Natural killer cell treated with Interleukin-12 subunit alpha and Interleukin-12 subunit beta and Interleukin-15 and Interleukin-18, amount 100 ng/mL, for 72 hours (primary cell): Measurements from ENCODE around the gene TRABD. TPM values are rescaled to one million over a fixed set of nuclear protein-coding genes. Genes with fewer than 3 reads are reported as not detected.

Source experiments
- ATAC-seq, 2 donors: fragments of 150-1000 bp; cut with Tn5 transposase in 1 of 2; sonication (Bioruptor Pico), chemical (Tn5 transposase) in 1 of 2; 2 replicates each; pipeline ENCODE4 v1.10.0; 2021
- DNase-seq: peaks from one replicate; pipeline ENCODE4 v3.0.0; 2022; ENCODE audit warnings: low spot score
- H3K27ac Mint-ChIP-seq, 2 donors: 1 replicate in 1 of 2; 2 replicates in 1 of 2; pipeline ENCODE4 v1.8.0; 2022; ENCODE audit warnings: mixed read lengths in 2 of 2, mild to moderate bottlenecking in 1 of 2, moderate library complexity in 1 of 2
- H3K27me3 Mint-ChIP-seq, 2 donors: 1 replicate in 1 of 2; 2 replicates in 1 of 2; pipeline ENCODE4 v1.8.0; 2022; ENCODE audit warnings: mixed read lengths in 2 of 2
- H3K36me3 Mint-ChIP-seq: one replicate; pipeline ENCODE4 v1.8.0; 2022; ENCODE audit warnings: mixed read lengths
- H3K4me1 Mint-ChIP-seq, 2 donors: 1 replicate in 1 of 2; 2 replicates in 1 of 2; pipeline ENCODE4 v1.8.0; 2022; ENCODE audit warnings: low read depth in 2 of 2, mixed read lengths in 2 of 2, mild to moderate bottlenecking in 1 of 2
- H3K4me3 Mint-ChIP-seq: one replicate; pipeline ENCODE4 v1.8.0; 2022; ENCODE audit warnings: mixed read lengths
- H3K9me3 Mint-ChIP-seq: 2 replicates; pipeline ENCODE4 v1.8.0; 2022; ENCODE audit warnings: mixed read lengths
- total RNA-seq, 2 donors: library from RNA; stranded (reverse); gene quantifications; one replicate each; pipeline ENCODE4 v1.2.3, GENCODE V29; 2022

The TRABD gene
- total RNA-seq, 2 donors from 2014 or later: 71.0 to 139 TPM

DNA sequence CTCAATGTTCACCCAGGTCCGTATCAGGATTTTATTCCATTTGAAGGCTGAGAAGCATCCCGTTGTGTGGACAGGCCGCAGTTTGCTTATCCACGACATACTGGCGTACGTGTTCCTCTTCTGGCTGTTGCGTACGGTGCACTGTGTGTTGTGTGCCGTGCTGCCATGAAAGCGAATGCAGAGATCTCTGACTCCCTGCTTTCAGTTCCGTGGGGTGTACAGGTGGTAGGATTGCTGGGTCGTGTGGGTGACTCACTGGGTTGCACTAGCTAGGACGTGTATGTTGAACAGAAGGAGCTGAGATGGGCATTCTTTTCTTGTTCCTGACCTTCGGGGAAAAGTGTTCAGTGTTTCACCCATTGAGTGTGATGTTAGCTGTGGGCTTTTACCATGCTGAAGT is 25.4 kb downstream of the TRABD start:
- Mint-ChIP-seq H3K9me3 (no peaks in the 10 kb centered on the region), H3K27ac (no peak overlapping the region), H3K27me3 (no peaks in the 10 kb centered on the region), H3K4me3 (no peak overlapping the region), H3K4me1 (peaks cover 10 to 23% of the 10 kb centered on the region in 2 donors), H3K36me3 (peaks cover 13% of the 10 kb centered on the region)
- no peak for DNase-seq
- no peak for ATAC-seq

DNA sequence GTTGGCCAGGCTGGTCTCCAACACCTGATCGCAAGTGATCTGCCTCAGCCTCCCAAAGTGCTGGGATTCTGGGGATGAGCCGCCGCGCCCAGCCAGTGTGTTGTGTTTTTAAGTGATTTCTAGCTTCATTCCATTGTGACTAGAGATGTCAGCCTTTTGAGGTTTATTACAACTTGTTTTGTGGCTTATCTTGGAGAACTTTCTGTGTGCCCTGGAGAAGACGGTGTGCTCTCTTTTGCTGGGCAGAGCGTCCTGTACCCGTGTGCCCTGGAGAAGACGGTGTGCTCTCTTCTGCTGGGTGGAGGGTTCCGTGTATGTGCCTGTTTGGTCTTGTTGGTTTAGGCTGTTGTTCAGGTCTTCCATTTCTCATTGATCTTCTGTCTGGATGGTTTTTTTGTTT is 27.6 kb downstream of the TRABD start:
- Mint-ChIP-seq H3K4me1 (peaks cover 10 to 23% of the 10 kb centered on the region in 2 donors), H3K36me3 (peaks cover 13% of the 10 kb centered on the region), H3K27ac (no peak overlapping the region), H3K27me3 (no peaks in the 10 kb centered on the region), H3K9me3 (no peaks in the 10 kb centered on the region), H3K4me3 (no peak overlapping the region)
- DNase-seq: no peak
- no peak for ATAC-seq

DNA sequence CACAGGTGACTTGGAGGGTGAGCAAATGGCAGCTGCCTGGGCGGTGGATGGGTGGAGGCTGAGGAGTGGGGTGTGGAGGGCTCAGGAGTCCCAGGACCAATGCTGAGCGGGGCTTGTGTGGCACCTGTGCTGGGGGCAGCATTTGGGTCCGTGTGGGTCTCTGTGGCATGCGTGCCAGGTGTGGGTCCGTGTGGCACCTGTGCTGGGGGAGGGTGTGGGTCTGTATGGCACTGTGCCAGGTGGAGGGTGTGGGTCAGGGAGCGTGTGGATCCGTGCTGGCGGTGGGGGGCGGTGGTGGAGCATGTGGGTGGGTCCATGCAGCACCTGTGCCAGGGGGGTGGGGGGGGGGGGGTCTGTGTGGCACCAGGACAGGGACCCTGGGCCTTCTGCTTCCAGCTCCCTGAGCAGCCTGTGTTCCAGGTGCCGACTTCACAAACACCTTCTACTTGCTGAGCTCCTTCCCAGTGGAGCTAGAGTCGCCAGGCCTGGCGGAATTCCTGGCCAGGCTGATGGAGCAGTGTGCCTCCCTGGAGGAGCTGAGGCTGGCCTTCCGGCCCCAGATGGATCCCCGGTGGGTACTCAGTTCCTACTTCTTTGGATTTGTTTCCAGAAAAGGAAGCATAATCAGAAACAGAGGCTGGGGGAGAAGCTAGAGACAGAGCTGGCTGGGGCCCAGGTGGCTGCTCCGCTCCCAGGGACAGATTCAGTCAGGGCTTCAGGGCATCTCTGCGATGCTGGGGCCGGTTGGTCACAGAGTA is 29.8 kb downstream of the TRABD start:
- no peak for DNase-seq

DNA sequence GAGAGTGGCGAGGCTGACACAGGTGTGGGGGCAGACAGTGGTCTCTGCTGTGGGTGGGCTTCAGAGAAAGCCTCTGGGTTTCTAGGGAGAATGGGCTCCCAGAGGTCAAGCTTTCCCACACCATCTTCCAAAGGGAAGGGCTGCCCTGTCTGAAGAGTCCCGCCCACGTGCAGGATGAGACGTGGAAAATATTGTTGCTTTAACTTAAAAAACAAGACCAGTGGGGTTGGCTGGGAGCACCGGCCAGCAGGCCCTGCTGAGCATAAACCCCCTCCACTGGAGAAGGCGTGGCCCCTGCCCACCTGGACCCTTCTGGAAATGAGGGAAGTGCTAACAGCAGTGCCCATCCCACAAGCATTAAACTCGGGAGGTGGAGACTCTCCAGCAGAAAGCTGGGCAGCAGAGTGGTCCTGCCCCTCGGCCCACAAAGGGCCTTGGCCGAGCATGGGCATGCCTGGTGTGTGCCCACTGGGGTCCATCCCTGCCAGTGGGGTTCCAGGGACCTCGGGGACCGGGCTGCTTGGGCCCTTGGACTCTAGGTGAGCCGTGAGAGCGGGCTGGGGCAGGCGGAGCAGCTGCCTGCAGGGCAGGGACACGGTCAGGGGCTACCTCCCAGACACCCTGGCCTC is 30.5 kb downstream of the TRABD start:
- ATAC-seq (no peak), DNase-seq (no peak)
- peaks cover 13% of the 10 kb centered on the region for H3K36me3 Mint-ChIP-seq
- H3K9me3 Mint-ChIP-seq: no peaks in the 10 kb centered on the region
- no peak overlapping the region for H3K27ac Mint-ChIP-seq
- peaks cover 5 to 16% of the 10 kb centered on the region in 2 donors for H3K4me1 Mint-ChIP-seq
- no peak overlapping the region for H3K4me3 Mint-ChIP-seq
- H3K27me3 Mint-ChIP-seq: no peaks in the 10 kb centered on the region

More for the DNA sequence above, 29.8 kb downstream of the TRABD start:
- Mint-ChIP-seq H3K27ac (no peak overlapping the region), H3K4me1 (peaks cover 5 to 18% of the 10 kb centered on the region in 2 donors), H3K36me3 (peaks cover 13% of the 10 kb centered on the region), H3K4me3 (no peak overlapping the region), H3K9me3 (no peaks in the 10 kb centered on the region), H3K27me3 (no peaks in the 10 kb centered on the region)
- ATAC-seq: no peak

DNA sequence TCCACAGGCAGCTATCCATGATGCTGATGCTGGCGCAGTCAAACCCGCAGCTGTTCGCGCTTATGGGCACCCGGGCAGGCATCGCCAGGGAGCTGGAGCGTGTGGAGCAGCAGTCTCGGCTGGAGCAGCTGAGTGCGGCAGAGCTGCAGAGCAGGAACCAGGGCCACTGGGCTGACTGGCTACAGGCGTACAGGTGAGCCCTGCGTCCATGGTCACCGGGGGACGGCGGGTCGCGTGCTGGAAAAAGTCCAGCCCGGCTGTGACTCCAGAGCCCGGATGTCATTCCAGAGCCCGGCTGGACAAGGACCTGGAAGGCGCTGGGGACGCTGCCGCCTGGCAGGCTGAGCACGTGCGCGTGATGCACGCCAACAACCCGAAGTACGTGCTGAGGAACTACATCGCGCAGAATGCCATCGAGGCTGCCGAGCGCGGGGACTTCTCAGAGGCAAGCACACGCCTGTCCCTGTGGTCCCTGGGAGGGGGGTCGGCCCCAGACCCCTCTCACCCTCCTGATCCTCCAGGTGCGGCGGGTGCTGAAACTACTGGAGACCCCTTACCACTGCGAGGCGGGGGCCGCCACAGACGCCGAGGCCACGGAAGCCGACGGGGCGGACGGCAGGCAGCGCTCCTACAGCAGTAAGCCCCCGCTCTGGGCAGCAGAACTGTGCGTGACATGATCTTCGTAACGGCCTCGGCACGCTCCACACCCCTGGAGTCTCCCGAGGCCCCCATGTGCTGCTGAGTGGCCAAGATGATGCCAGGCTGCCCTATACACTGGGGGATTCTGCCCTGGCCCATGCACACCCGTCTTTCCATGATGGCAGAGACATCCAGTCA is 31.2 kb downstream of the TRABD start:
- H3K36me3 Mint-ChIP-seq: peaks cover 13% of the 10 kb centered on the region
- no peak for DNase-seq
- H3K4me3 Mint-ChIP-seq: no peak overlapping the region
- H3K27me3 Mint-ChIP-seq: no peaks in the 10 kb centered on the region
- ATAC-seq: peak in 1 of 2 donors; percentile 4
- H3K27ac Mint-ChIP-seq: no peak overlapping the region
- peaks cover 5 to 14% of the 10 kb centered on the region in 2 donors for H3K4me1 Mint-ChIP-seq
- H3K9me3 Mint-ChIP-seq: no peaks in the 10 kb centered on the region

DNA sequence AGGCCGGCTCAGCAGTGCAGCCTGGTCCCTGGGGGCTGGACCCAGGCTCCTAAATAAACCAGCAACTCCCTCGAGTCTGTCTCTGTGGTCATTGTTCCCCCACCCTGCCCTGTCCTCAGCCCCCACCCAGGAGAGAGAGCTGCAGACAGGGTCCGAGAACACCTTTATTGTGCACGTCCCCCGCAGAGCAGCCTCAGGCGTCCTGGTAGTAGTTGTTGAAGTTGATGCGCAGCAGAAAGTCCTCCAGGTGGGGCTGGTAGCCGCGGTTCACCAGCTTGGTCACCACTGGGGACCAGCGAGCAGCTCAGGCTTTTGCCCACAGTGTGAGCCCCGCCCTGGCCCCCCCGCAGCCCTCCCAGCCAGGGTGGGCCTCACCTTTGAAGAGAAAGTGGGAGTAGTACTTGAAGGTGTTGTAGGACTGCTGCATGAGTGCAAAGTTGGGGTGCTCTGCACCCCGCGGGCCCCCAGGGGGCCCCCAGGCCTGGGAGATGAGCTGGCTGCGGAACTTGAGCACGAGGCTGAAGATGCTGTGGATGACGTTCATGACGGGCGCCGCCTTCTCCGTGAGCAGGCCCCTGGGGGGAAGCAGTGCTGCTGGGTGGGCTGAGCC is 31.9 kb downstream of the TRABD start:
- Mint-ChIP-seq H3K36me3 (peaks cover 10% of the 10 kb centered on the region), H3K4me3 (no peak overlapping the region)
- no peak for ATAC-seq

DNA sequence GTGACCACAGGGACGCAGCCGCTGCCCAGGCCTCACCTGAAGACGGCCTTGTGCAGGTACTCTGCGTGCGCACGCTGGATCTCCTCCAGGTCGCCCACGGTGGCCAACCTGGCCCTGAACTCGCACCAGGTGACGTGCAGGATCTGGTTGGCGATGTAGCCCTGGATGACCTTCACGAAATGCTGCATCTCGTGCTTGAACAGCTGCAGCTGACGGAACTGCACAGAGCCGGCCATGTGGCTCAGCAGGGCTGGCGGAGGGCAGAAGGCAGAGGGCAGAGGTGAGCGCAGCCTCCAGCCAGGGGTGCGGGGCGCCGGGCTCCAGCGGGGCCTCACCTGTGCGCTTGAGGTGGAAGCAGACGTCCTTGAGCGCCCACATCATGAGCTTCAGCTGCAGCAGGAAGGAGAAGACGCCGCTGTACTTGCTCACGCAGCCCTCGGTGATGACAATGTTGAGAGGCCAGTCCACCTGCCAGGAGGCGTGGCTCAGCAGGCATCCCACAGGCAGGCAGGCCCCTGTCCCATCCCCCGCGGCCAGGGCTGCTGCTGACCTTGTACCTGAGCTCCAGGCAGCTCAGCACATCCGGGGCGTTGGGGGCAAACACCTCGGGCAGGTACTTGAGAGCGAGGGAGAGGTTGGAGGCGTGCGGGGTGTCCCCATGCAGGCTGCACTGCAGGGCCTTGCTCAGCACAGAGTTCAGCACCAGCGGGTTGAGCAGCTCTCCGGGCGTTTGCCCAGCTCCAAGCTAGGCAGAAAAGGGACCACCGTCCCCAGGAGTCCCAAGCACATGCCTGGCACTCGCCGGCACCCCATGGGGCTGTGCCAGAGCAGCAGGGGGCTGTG is 32.7 kb downstream of the TRABD start:
- Mint-ChIP-seq H3K4me3 (no peak overlapping the region), H3K4me1 (peaks cover 5 to 6% of the 10 kb centered on the region in 2 donors), H3K27ac (no peak overlapping the region), H3K36me3 (peaks cover 6% of the 10 kb centered on the region), H3K9me3 (no peaks in the 10 kb centered on the region), H3K27me3 (no peaks in the 10 kb centered on the region)
- ATAC-seq: no peak
- DNase-seq: no peak

More for the DNA sequence above, 31.9 kb downstream of the TRABD start:
- no peak for DNase-seq
- H3K27me3 Mint-ChIP-seq: no peaks in the 10 kb centered on the region
- H3K27ac Mint-ChIP-seq: no peak overlapping the region
- no peaks in the 10 kb centered on the region for H3K9me3 Mint-ChIP-seq
- peaks cover 5 to 9% of the 10 kb centered on the region in 2 donors for H3K4me1 Mint-ChIP-seq

DNA sequence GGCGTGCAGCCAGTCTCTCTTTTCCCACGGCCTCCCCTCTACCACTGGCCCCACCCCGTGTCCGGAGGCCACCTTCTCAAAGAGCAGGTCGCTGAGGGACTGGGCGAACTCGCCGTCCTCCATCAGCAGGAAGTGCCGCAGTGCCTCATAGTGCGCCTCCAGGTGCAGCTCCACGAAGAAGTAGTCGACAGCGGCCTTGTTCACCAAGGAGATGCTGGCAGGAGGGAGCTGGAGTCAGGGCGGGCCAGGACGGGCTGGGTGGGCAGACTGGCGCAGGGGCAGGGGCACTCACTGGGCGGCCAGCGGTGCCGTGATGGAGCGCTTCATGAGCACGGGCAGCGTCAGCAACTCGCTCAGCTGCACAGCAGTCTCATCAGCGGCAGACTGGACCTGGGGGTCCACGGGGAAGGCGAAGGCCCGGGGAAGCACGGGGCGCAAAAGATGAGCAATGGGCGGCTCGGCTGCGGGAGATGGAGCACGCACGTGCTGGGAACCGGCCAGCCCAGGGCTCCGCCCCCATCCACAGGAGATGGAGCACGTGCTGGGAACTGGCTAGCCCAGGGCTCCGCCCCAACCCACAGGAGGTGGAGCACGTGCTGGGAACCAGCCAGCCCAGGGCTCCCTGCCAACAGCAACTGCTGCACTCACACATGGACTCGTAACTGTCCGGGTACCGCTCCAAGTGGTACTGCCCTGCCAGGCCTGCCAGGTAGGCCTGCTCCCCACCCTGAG is 33.4 kb downstream of the TRABD start:
- H3K4me1 Mint-ChIP-seq: peaks cover 5 to 6% of the 10 kb centered on the region in 2 donors
- no peak overlapping the region for H3K4me3 Mint-ChIP-seq
- peaks cover 6% of the 10 kb centered on the region for H3K36me3 Mint-ChIP-seq
- no peak for DNase-seq
- H3K27ac Mint-ChIP-seq: no peak overlapping the region
- no peak for ATAC-seq
- no peaks in the 10 kb centered on the region for H3K9me3 Mint-ChIP-seq
- no peaks in the 10 kb centered on the region for H3K27me3 Mint-ChIP-seq

DNA sequence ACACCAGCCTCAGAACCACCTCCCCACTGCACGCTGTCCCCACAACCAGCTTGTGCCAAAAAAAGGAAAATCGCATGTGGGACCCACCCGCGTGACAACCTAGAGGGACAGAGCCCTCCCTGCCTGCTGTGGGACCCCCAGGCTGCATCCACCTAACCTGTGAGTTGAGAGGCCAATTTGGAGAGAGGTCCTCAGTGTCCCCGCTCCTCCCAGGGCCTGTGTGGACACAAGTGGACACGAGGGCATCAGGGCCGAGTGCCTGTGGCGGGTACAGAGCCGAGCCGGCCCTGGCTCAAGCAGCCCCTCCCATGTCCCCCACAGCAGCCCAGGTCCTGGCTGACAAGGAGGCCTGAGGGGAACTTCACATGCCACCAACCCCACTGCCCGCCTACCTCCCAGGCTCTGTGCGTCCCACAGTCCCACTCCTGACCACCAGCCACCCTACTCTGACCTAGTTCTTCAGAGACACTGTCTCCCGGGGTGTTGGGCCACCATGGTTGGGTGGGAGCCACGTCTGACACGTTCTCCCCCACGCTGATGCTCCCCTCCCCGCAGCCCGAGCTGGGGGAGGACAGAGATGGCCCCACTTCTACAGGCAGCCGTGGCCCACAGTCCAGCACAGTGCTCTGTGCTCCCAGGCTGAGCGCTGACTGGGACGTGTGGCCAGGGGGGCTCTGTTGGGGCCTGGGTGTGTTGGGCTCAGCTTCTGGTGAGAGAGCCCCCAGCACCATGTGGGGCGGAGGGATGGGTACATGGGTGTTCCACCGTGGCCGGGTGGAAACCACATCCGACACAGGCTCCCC is 34.3 kb downstream of the TRABD start:
- ATAC-seq (no peak), DNase-seq (no peak)
- peaks cover 1% of the 10 kb centered on the region for H3K36me3 Mint-ChIP-seq
- no peak overlapping the region for H3K4me3 Mint-ChIP-seq
- peaks cover under 1 to 2% of the 10 kb centered on the region in 2 donors for H3K4me1 Mint-ChIP-seq
- H3K9me3 Mint-ChIP-seq: no peaks in the 10 kb centered on the region
- no peaks in the 10 kb centered on the region for H3K27me3 Mint-ChIP-seq
- no peak overlapping the region for H3K27ac Mint-ChIP-seq

DNA sequence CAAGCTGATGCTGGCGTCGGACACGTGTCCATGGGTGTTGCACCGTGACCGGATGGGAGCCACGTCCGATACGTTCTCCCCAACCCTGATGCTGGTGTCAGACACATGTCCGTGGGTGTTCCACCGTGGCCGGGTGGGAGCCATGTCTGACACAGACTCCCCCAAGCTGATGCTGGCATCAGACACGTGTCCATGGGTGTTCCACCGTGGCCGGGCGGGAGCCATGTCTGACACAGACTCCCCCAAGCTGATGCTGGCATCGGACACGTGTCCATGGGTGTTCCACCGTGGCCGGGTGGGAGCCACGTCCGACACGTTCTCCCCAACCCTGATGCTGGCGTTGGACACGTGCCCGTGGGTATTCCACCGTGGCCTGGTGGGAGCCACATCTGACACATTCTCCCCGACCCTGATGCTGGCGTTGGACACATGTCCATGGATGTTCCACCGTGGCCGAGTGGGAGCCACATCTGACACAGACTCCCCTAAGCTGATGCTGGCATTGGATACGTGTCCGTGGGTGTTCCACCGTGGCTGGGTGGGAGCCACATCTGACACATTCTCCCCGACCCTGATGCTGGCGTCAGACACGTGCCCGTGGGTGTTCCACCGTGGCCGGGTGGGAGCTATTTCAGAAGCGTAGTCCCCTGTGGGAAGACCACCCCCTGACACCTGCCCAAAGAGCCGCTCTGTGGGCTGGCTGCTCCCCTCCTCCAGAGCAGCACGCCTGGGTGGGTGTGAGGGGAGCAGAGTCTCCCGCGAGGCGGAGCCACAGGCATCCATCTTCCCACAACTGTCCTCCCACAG is 35.1 kb downstream of the TRABD start:
- no peak for ATAC-seq
- Mint-ChIP-seq H3K27ac (no peak overlapping the region), H3K4me1 (no peaks in the 10 kb centered on the region), H3K4me3 (no peak overlapping the region), H3K27me3 (no peaks in the 10 kb centered on the region), H3K36me3 (no peaks in the 10 kb centered on the region), H3K9me3 (no peaks in the 10 kb centered on the region)
- no peak for DNase-seq
